DND-41 (cell line): Measurements from ENCODE around the gene RPL3.

Source experiments
- ATAC-seq: fragments of 200-7000 bp; cut with Tn5 transposase; 3 replicates; pipeline ENCODE4 v1.9.1; 2021; ENCODE audit warnings: low read depth; ENCODE audit not compliant: insufficient read depth
- DNase-seq: peaks from one replicate; pipeline ENCODE4 v3.0.0-alpha.2; 2020
- H2AFZ ChIP-seq: 2 replicates; pipeline ENCODE4 v1.6.0; 2012; ENCODE audit warnings: low read depth, low read length
- H3K27ac ChIP-seq: 2 replicates; pipeline ENCODE4 v1.5.1; 2012; ENCODE audit warnings: low read length, inconsistent platforms
- H3K27me3 ChIP-seq: fragments of 200-600 bp; sonication (generic); 2 replicates; pipeline ENCODE4 v1.6.0; 2012; ENCODE audit warnings: low read length, mild to moderate bottlenecking, inconsistent platforms; ENCODE audit not compliant: insufficient read depth, poor library complexity
- H3K36me3 ChIP-seq: 2 replicates; pipeline ENCODE4 v1.5.1; 2012; ENCODE audit warnings: low read length, inconsistent platforms; ENCODE audit not compliant: insufficient read depth
- H3K4me1 ChIP-seq: 2 replicates; pipeline ENCODE4 v1.5.1; 2012; ENCODE audit warnings: mild to moderate bottlenecking, low read length; ENCODE audit not compliant: insufficient read depth
- H3K4me2 ChIP-seq: 2 replicates; pipeline ENCODE4 v1.6.0; 2012; ENCODE audit warnings: mild to moderate bottlenecking, moderate library complexity, low read length, inconsistent platforms; ENCODE audit not compliant: insufficient read depth
- H3K4me3 ChIP-seq, 2 experiments: fragments of 200-600 bp in 1 of 2; shearing (Covaris generic) in 1 of 2; 2 replicates each; pipeline ENCODE4 v1.5.1; 2012 to 2016; ENCODE audit warnings: inconsistent platforms in 2 of 2, low read length in 2 of 2, mild to moderate bottlenecking in 2 of 2, low read depth in 1 of 2, moderate library complexity in 1 of 2
- H3K79me2 ChIP-seq: 2 replicates; pipeline ENCODE4 v1.6.0; 2012; ENCODE audit warnings: low read length, inconsistent platforms; ENCODE audit not compliant: insufficient read depth
- H3K9ac ChIP-seq: 2 replicates; pipeline ENCODE4 v1.6.0; 2012; ENCODE audit warnings: low read depth, mild to moderate bottlenecking, inconsistent platforms, low read length, moderate library complexity
- H3K9me3 ChIP-seq: 2 replicates; pipeline ENCODE4 v1.5.1; 2012; ENCODE audit warnings: low read length, moderate library complexity, mild to moderate bottlenecking, inconsistent platforms; ENCODE audit not compliant: insufficient read depth, severe bottlenecking
- H4K20me1 ChIP-seq: 2 replicates; pipeline ENCODE4 v1.6.0; 2012; ENCODE audit warnings: low read length; ENCODE audit not compliant: insufficient read depth
- CTCF ChIP-seq: IDR thresholded peaks from 2 replicates; pipeline ENCODE4 v1.5.1; 2012; ENCODE audit warnings: borderline replicate concordance, low read length, moderate library complexity, mild to moderate bottlenecking; ENCODE audit not compliant: poor library complexity, severe bottlenecking; ENCODE audit errors: extremely low read depth
- EZH2 ChIP-seq: IDR thresholded peaks from 3 replicates; pipeline ENCODE4 v1.6.1; 2012; ENCODE audit warnings: borderline replicate concordance, low read depth, mild to moderate bottlenecking, moderate library complexity, low read length, inconsistent platforms; ENCODE audit not compliant: severe bottlenecking

The RPL3 gene

GRCh38 chr22:39345231-39345630 is 25.8 kb upstream of the RPL3 start:
- TF ChIP-seq EZH2 (no peak), CTCF (no peak)

GRCh38 chr22:39344046-39344390 is 24.6 kb upstream of the RPL3 start:
- no peak overlapping the region for H2AFZ ChIP-seq
- H3K4me1 ChIP-seq, result peaks cover 5% of the 10 kb centered on the region
- TF ChIP-seq EZH2, result no peak
- no peak for TF ChIP-seq CTCF
- no peak overlapping the region for H3K4me3 ChIP-seq
- H3K79me2 ChIP-seq, result no peaks in the 10 kb centered on the region
- no peaks in the 10 kb centered on the region for H4K20me1 ChIP-seq
- no peaks in the 10 kb centered on the region for H3K9me3 ChIP-seq
- no peak overlapping the region for H3K9ac ChIP-seq
- no peak for ATAC-seq
- H3K4me2 ChIP-seq, result no peak overlapping the region
- H3K36me3 ChIP-seq, result no peaks in the 10 kb centered on the region
- DNase-seq, result no peak
- peaks cover 11% of the 10 kb centered on the region for H3K27me3 ChIP-seq
- H3K27ac ChIP-seq, result no peak overlapping the region

More at GRCh38 chr22:39345231-39345630, 25.8 kb upstream of the RPL3 start:
- Histone ChIP-seq H3K79me2 (peaks cover under 1% of the 10 kb centered on the region), H4K20me1 (no peaks in the 10 kb centered on the region), H3K9ac (no peak overlapping the region), H3K4me2 (no peak overlapping the region), H3K36me3 (no peaks in the 10 kb centered on the region), H3K4me1 (peaks cover 13% of the 10 kb centered on the region), H3K9me3 (no peaks in the 10 kb centered on the region), H2AFZ (no peak overlapping the region), H3K4me3 (no peak overlapping the region), H3K27me3 (peaks cover 11% of the 10 kb centered on the region), H3K27ac (no peak overlapping the region)
- no peak for ATAC-seq
- no peak for DNase-seq

GRCh38 chr22:39343259-39344045 is 24.0 kb upstream of the RPL3 start:
- no peaks in the 10 kb centered on the region for H3K79me2 ChIP-seq
- no peaks in the 10 kb centered on the region for H3K9me3 ChIP-seq
- H3K4me1 ChIP-seq, result no peaks in the 10 kb centered on the region
- H3K4me3 ChIP-seq, result no peak overlapping the region
- no peaks in the 10 kb centered on the region for H3K36me3 ChIP-seq
- H3K4me2 ChIP-seq, result no peak overlapping the region
- ATAC-seq (peak; percentile 86), DNase-seq (peak; percentile 67)
- H3K27me3 ChIP-seq, result peaks cover 11% of the 10 kb centered on the region
- H2AFZ ChIP-seq, result no peak overlapping the region
- TF ChIP-seq EZH2 (no peak), CTCF (peak; percentile 81)
- no peaks in the 10 kb centered on the region for H4K20me1 ChIP-seq
- H3K9ac ChIP-seq, result no peak overlapping the region
- H3K27ac ChIP-seq, result no peak overlapping the region
